H9 (cell line): Measurements from ENCODE around the gene LDLRAD4. TPM values are rescaled to one million over a fixed set of nuclear protein-coding genes. Genes with fewer than 3 reads are reported as not detected.

Experiments
- DNase-seq: peaks from one replicate; pipeline ENCODE4 v3.0.0-alpha.2; 2017
- H2AFZ ChIP-seq: one replicate; pipeline ENCODE4 v1.6.1; 2013; ENCODE audit warnings: mild to moderate bottlenecking, low read length, control low read depth, moderate library complexity
- H2AK5ac ChIP-seq: 2 replicates; pipeline ENCODE4 v1.6.1; 2013; ENCODE audit warnings: low read length, control low read depth, mixed read lengths; ENCODE audit not compliant: insufficient read length
- H2BK120ac ChIP-seq: one replicate; pipeline ENCODE4 v1.6.1; 2013; ENCODE audit warnings: low read depth, mild to moderate bottlenecking, low read length, control low read depth, inconsistent platforms; ENCODE audit not compliant: poor library complexity, severe bottlenecking
- H2BK12ac ChIP-seq: 2 replicates; pipeline ENCODE4 v1.6.1; 2013; ENCODE audit warnings: low read length, control low read depth, mixed read lengths, low read depth; ENCODE audit not compliant: insufficient read length
- H2BK15ac ChIP-seq: 2 replicates; pipeline ENCODE4 v1.6.1; 2013; ENCODE audit warnings: low read depth, low read length, control low read depth
- H2BK20ac ChIP-seq: one replicate; pipeline ENCODE4 v1.6.1; 2013; ENCODE audit warnings: low read depth, mild to moderate bottlenecking, low read length, control low read depth, inconsistent platforms; ENCODE audit not compliant: poor library complexity, severe bottlenecking
- H2BK5ac ChIP-seq: 2 replicates; pipeline ENCODE4 v1.6.1; 2013; ENCODE audit warnings: low read length, control low read depth, mixed read lengths; ENCODE audit not compliant: insufficient read length
- H3K14ac ChIP-seq: 2 replicates; pipeline ENCODE4 v1.6.1; 2013; ENCODE audit warnings: low read length, control low read depth; ENCODE audit not compliant: insufficient read depth
- H3K18ac ChIP-seq: 2 replicates; pipeline ENCODE4 v1.6.1; 2013; ENCODE audit warnings: low read depth, mild to moderate bottlenecking, mixed read lengths, low read length, control low read depth; ENCODE audit not compliant: insufficient read length
- H3K23ac ChIP-seq: 2 replicates; pipeline ENCODE4 v1.6.1; 2013; ENCODE audit warnings: low read length, control low read depth, mixed read lengths, low read depth; ENCODE audit not compliant: insufficient read length
- H3K23me2 ChIP-seq: 2 replicates; pipeline ENCODE4 v1.6.1; 2013; ENCODE audit warnings: low read depth, mild to moderate bottlenecking, mixed read lengths, low read length, control low read depth; ENCODE audit not compliant: insufficient read length, poor library complexity, severe bottlenecking
- H3K27ac ChIP-seq: 2 replicates; pipeline ENCODE4 v1.5.1; 2013; ENCODE audit warnings: low read length, control low read depth, mixed read lengths, low read depth; ENCODE audit not compliant: insufficient read length
- H3K27me3 ChIP-seq: 2 replicates; pipeline ENCODE4 v1.6.1; 2013; ENCODE audit warnings: low read length, control low read depth, inconsistent platforms; ENCODE audit not compliant: insufficient read depth
- H3K4ac ChIP-seq: 2 replicates; pipeline ENCODE4 v1.6.1; 2013; ENCODE audit warnings: low read depth, mild to moderate bottlenecking, control low read depth, inconsistent platforms, low read length, moderate library complexity
- H3K4me1 ChIP-seq: 2 replicates; pipeline ENCODE4 v1.6.1; 2013; ENCODE audit warnings: low read length, control low read depth, inconsistent platforms; ENCODE audit not compliant: insufficient read depth
- H3K4me2 ChIP-seq: 2 replicates; pipeline ENCODE4 v1.6.1; 2013; ENCODE audit warnings: low read length, control low read depth, mixed read lengths; ENCODE audit not compliant: insufficient read length, insufficient read depth
- H3K56ac ChIP-seq: 2 replicates; pipeline ENCODE4 v1.6.1; 2013; ENCODE audit warnings: low read depth, mild to moderate bottlenecking, mixed read lengths, low read length, control low read depth; ENCODE audit not compliant: insufficient read length
- H3K79me1 ChIP-seq: 2 replicates; pipeline ENCODE4 v1.6.1; 2013; ENCODE audit warnings: low read depth, mild to moderate bottlenecking, moderate library complexity, low read length, control low read depth, inconsistent platforms; ENCODE audit not compliant: insufficient read depth, poor library complexity, severe bottlenecking
- H3K79me2 ChIP-seq: 2 replicates; pipeline ENCODE4 v1.6.1; 2013; ENCODE audit warnings: low read length, control low read depth, inconsistent platforms; ENCODE audit not compliant: insufficient read depth
- H3K9ac ChIP-seq: 2 replicates; pipeline ENCODE4 v1.6.1; 2013; ENCODE audit warnings: low read length, control low read depth, mixed read lengths; ENCODE audit not compliant: insufficient read length; ENCODE audit errors: extremely low read depth
- H3K9me3 ChIP-seq: one replicate; pipeline ENCODE4 v1.6.1; 2013; ENCODE audit warnings: low read depth, low read length, inconsistent platforms; ENCODE audit not compliant: control insufficient read depth
- H3T11ph ChIP-seq: one replicate; pipeline ENCODE4 v1.6.1; 2013; ENCODE audit warnings: mild to moderate bottlenecking, low read length, control low read depth, inconsistent platforms
- H4K20me1 ChIP-seq: one replicate; pipeline ENCODE4 v1.6.1; 2013; ENCODE audit not compliant: control insufficient read depth, insufficient read length, insufficient read depth
- H4K5ac ChIP-seq: 2 replicates; pipeline ENCODE4 v1.6.1; 2013; ENCODE audit warnings: low read depth, mild to moderate bottlenecking, mixed read lengths, low read length, control low read depth; ENCODE audit not compliant: insufficient read length
- H4K8ac ChIP-seq: replicated peaks from 2 replicates; pipeline ENCODE4 v1.6.1; 2013; ENCODE audit warnings: low read length, control low read depth, mixed read lengths, low read depth; ENCODE audit not compliant: insufficient read length
- H4K91ac ChIP-seq: 2 replicates; pipeline ENCODE4 v1.6.1; 2013; ENCODE audit warnings: low read depth, mild to moderate bottlenecking, moderate library complexity, mixed read lengths, low read length, control low read depth; ENCODE audit not compliant: insufficient read length
- H3K27ac Mint-ChIP-seq, 3 experiments: 2 replicates in 2 of 3; 3 replicates in 1 of 3; pipeline ENCODE4 v1.8.0; 2020 to 2021; ENCODE audit warnings: mixed read lengths in 3 of 3, mild to moderate bottlenecking in 1 of 3, moderate library complexity in 1 of 3
- H3K27me3 Mint-ChIP-seq: 2 replicates; pipeline ENCODE4 v1.8.0; 2021; ENCODE audit warnings: low read depth, mild to moderate bottlenecking, moderate library complexity, mixed read lengths
- H3K36me3 Mint-ChIP-seq, 3 experiments: 2 replicates in 2 of 3; 3 replicates in 1 of 3; pipeline ENCODE4 v1.8.0; 2020 to 2021; ENCODE audit warnings: low read depth in 3 of 3, mixed read lengths in 3 of 3; ENCODE audit not compliant: insufficient read depth in 1 of 3
- H3K4me1 Mint-ChIP-seq, 2 experiments: 2 replicates each; pipeline ENCODE4 v1.8.0; 2020; ENCODE audit warnings: mixed read lengths in 2 of 2
- H3K4me3 Mint-ChIP-seq, 2 experiments: 2 replicates in 1 of 2; 3 replicates in 1 of 2; pipeline ENCODE4 v1.8.0; 2020 to 2021; ENCODE audit warnings: mild to moderate bottlenecking in 2 of 2, mixed read lengths in 2 of 2, moderate library complexity in 1 of 2
- H3K9me3 Mint-ChIP-seq, 2 experiments: 2 replicates in 1 of 2; 3 replicates in 1 of 2; pipeline ENCODE4 v1.8.0; 2020; ENCODE audit warnings: mild to moderate bottlenecking in 2 of 2, mixed read lengths in 2 of 2, moderate library complexity in 1 of 2
- WGBS: extraction: QIAGEN DNeasy Blood & Tissue Kit; methylation state at CpG from one replicate; pipeline ENCODE4 v1.1.7; 2013; ENCODE audit warnings: missing lambda C conversion rate, low lambda C conversion rate, mixed read lengths; ENCODE audit not compliant: insufficient read length; ENCODE audit errors: extremely low coverage; 5-methylcytosine and 5-hydroxymethylcytosine counted together
- total RNA-seq: library from RNA; stranded (reverse); gene quantifications from 2 replicates; pipeline ENCODE4 v1.2.1, GENCODE V29; 2021
- TF ChIP-seq, protein P1 (sequence below): fragments of 200-600 bp; sonication (generic); conservative IDR thresholded peaks from 3 replicates; pipeline ENCODE4 v1.8.0; 2021; ENCODE audit warnings: antibody characterized with exemption, mild to moderate bottlenecking

The LDLRAD4 gene
- total RNA-seq, 1 experiment from 2014 or later, result 3.9 TPM

DNA sequence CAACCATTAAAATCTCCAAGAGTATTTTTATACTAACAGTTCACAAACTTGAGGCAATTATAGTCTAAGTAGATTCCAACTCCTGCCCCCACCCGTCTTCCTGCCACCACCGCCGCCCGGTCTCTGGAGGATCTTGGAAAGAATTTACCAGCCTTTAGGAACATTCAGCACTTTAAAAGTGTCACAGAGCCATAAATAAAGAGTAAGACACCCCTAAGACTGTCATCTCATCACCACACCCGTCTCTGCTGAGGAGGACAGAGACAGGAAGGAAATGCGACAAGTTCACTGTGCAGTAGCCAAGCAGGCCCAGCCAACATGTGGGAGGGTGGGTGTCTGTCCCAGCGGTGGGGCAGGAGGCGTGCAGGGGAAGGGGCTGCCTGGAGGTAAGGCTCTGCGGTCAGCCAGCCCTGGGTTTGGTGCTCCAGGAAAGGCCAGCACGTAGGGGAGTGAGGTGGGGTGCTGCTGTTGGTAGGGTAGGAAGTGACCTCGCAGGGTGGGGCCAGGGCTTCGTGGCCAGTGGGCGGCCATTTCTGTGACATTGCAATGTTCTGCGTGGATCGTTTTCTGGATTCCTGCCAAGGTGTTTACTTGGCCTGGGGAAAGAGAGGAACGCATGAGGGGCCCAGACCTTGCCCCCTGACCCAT is 396.2 kb downstream of the LDLRAD4 start:
- no peak overlapping the region for H3K18ac ChIP-seq
- no CpG with 5 or more reads among the region's 16 CpGs for WGBS

More for the DNA sequence above, 396.2 kb downstream of the LDLRAD4 start:
- no peak overlapping the region for H2BK15ac ChIP-seq
- H4K91ac ChIP-seq, result no peak overlapping the region
- no peaks in the 10 kb centered on the region for H3K9me3 ChIP-seq
- H2BK5ac ChIP-seq, result no peak overlapping the region
- no peak overlapping the region for H4K8ac ChIP-seq
- H3K27ac ChIP-seq, result no peak overlapping the region
- H3K27me3 Mint-ChIP-seq, result peaks cover 16% of the 10 kb centered on the region
- no peak overlapping the region for H2BK20ac ChIP-seq
- no peaks in the 10 kb centered on the region for H3K23me2 ChIP-seq
- H2AK5ac ChIP-seq, result no peak overlapping the region
- no peak overlapping the region for H3K27ac Mint-ChIP-seq
- H3K4me1 ChIP-seq, result no peaks in the 10 kb centered on the region
- no peaks in the 10 kb centered on the region for H4K20me1 ChIP-seq
- no peak overlapping the region for H3K23ac ChIP-seq
- H3K4me3 Mint-ChIP-seq, result no peak overlapping the region
- no peak overlapping the region for H3K14ac ChIP-seq
- no peaks in the 10 kb centered on the region; the same call in 1 of the 2 replicates for H3K27me3 ChIP-seq
- H3K9ac ChIP-seq, result no peak overlapping the region
- no peaks in the 10 kb centered on the region for H3K79me1 ChIP-seq
- H4K5ac ChIP-seq, result no peak overlapping the region
- H2BK12ac ChIP-seq, result no peak overlapping the region
- no peak overlapping the region for H3K56ac ChIP-seq
- H3K79me2 ChIP-seq, result no peaks in the 10 kb centered on the region
- no peaks in the 10 kb centered on the region for H3K36me3 Mint-ChIP-seq
- no peak overlapping the region for H2AFZ ChIP-seq
- H3T11ph ChIP-seq, result no peak overlapping the region
- H3K4me1 Mint-ChIP-seq, result peaks cover 17 to 22% of the 10 kb centered on the region in 2 experiments
- no peak overlapping the region for H3K4me2 ChIP-seq
- no peak overlapping the region for H2BK120ac ChIP-seq
- H3K9me3 Mint-ChIP-seq, result no peaks in the 10 kb centered on the region
- H3K4ac ChIP-seq, result no peak overlapping the region
- TF ChIP-seq, protein P1, sequence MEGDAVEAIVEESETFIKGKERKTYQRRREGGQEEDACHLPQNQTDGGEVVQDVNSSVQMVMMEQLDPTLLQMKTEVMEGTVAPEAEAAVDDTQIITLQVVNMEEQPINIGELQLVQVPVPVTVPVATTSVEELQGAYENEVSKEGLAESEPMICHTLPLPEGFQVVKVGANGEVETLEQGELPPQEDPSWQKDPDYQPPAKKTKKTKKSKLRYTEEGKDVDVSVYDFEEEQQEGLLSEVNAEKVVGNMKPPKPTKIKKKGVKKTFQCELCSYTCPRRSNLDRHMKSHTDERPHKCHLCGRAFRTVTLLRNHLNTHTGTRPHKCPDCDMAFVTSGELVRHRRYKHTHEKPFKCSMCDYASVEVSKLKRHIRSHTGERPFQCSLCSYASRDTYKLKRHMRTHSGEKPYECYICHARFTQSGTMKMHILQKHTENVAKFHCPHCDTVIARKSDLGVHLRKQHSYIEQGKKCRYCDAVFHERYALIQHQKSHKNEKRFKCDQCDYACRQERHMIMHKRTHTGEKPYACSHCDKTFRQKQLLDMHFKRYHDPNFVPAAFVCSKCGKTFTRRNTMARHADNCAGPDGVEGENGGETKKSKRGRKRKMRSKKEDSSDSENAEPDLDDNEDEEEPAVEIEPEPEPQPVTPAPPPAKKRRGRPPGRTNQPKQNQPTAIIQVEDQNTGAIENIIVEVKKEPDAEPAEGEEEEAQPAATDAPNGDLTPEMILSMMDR, result no peak
- DNase-seq, result no peak
